HCT116 (cell line): Measurements from ENCODE around the gene MLPH. TPM values are rescaled to one million over a fixed set of nuclear protein-coding genes. Genes with fewer than 3 reads are reported as not detected.
A peak's percentile ranks its signal among the peaks of the same experiment; 100 is the strongest.

ENCODE experiments used
- ATAC-seq: fragments of 200-7000 bp; cut with Tn5 transposase; 2 replicates; pipeline ENCODE4 v1.9.1; 2020; ENCODE audit warnings: mild to moderate bottlenecking, moderate library complexity
- BruUV-seq: library from RNA; stranded (reverse); fragments of 400-500 nt; replicated peaks from 2 replicates; lab custom pipeline; 2021; lab: Mats Ljungman, UMichigan
- CTCF ChIA-PET: fragments of 300-600 bp; sonication (Branson Sonifier 250); formaldehyde crosslinking; loops from one replicate; lab custom pipeline; 2021; ENCODE audit warnings: antibody characterized with exemption; lab: Charles Lee
- POLR2A ChIA-PET: fragments of 300-600, 350-600 bp; sonication (Branson Sonifier 250); formaldehyde crosslinking; loops from one replicate; lab custom pipeline; 2021; ENCODE audit warnings: antibody characterized with exemption; lab: Charles Lee
- RAD21 ChIA-PET, 2 experiments: fragments of 300-600 bp; sonication (Branson Sonifier 250); formaldehyde crosslinking; loops; one replicate each; lab custom pipeline; 2023; ENCODE audit warnings: low total read pairs in 2 of 2; ENCODE audit not compliant: uncharacterized antibody in 2 of 2, unreplicated experiment in 2 of 2, low non-redundant PET in 1 of 2; lab: Charles Lee
- DNase-seq: peaks from one replicate; pipeline ENCODE4 v3.0.0-alpha.2; 2010; ENCODE audit warnings: low read depth, low spot score
- H2AFZ ChIP-seq: fragments of 200-600 bp; shearing (Covaris generic), sonication (generic); 2 replicates; pipeline ENCODE4 v1.6.1; 2017; ENCODE audit warnings: low read depth, mixed run types, mixed read lengths, antibody characterized with exemption, low read length; ENCODE audit not compliant: poor library complexity, severe bottlenecking
- H3K27ac ChIP-seq: 2 replicates; pipeline ENCODE4 v1.5.1; 2012; ENCODE audit warnings: low read depth, low read length
- H3K27me3 ChIP-seq: fragments of 200-600 bp; sonication (generic); 2 replicates; pipeline ENCODE4 v1.6.1; 2016; ENCODE audit warnings: mixed run types, low read length, mixed read lengths; ENCODE audit not compliant: insufficient read depth
- H3K36me3 ChIP-seq, 2 experiments: fragments of 200-500 bp in 1 of 2; fragments of 200-600 bp in 1 of 2; sonication (Bioruptor generic) in 1 of 2; sonication (generic) in 1 of 2; 2 replicates each; pipeline versions ENCODE4 v1.5.1 to v1.6.1; 2014 to 2016; ENCODE audit warnings: low read length in 2 of 2, inconsistent platforms in 1 of 2, mixed read lengths in 1 of 2, mixed run types in 1 of 2; ENCODE audit not compliant: insufficient read depth in 2 of 2, control insufficient read depth in 1 of 2
- H3K4me1 ChIP-seq, 2 experiments: fragments of 200-600 bp in 1 of 2; sonication (generic) in 1 of 2; 2 replicates each; pipeline versions ENCODE4 v1.5.1 to v1.6.1; 2012 to 2017; ENCODE audit warnings: low read length in 2 of 2, inconsistent platforms in 1 of 2, mild to moderate bottlenecking in 1 of 2, mixed read lengths in 1 of 2, mixed run types in 1 of 2, moderate library complexity in 1 of 2; ENCODE audit not compliant: insufficient read depth in 2 of 2, control insufficient read depth in 1 of 2
- H3K4me2 ChIP-seq: fragments of 200-600 bp; sonication (generic); 2 replicates; pipeline ENCODE4 v1.6.1; 2017; ENCODE audit warnings: mixed run types, low read length, mixed read lengths
- H3K4me3 ChIP-seq, 2 experiments: fragments of 200-600 bp in 1 of 2; sonication (generic) in 1 of 2; replicated peaks in 1 of 2; 2 replicates each; pipeline ENCODE4 v1.5.1; 2011 to 2016; ENCODE audit warnings: low read length in 2 of 2, control low read depth in 1 of 2, low read depth in 1 of 2, mild to moderate bottlenecking in 1 of 2, mixed read lengths in 1 of 2, mixed run types in 1 of 2
- H3K79me2 ChIP-seq: fragments of 200-600 bp; sonication (generic); 2 replicates; pipeline ENCODE4 v1.6.1; 2017; ENCODE audit warnings: mild to moderate bottlenecking, mixed run types, low read length, moderate library complexity, mixed read lengths; ENCODE audit not compliant: insufficient read depth
- H3K9ac ChIP-seq: fragments of 200-600 bp; sonication (generic); 2 replicates; pipeline ENCODE4 v1.6.1; 2016; ENCODE audit warnings: low read length, mixed read lengths
- H3K9me2 ChIP-seq: fragments of 200-600 bp; sonication (generic), shearing (Covaris generic); 2 replicates; pipeline ENCODE4 v1.6.1; 2017; ENCODE audit warnings: mixed run types, mild to moderate bottlenecking, moderate library complexity; ENCODE audit not compliant: insufficient read depth
- H3K9me3 ChIP-seq, 2 experiments: fragments of 200-500 bp in 1 of 2; fragments of 200-600 bp in 1 of 2; sonication (Bioruptor generic) in 1 of 2; sonication (generic) in 1 of 2; 2 replicates each; pipeline ENCODE4 v1.6.1; 2014 to 2017; ENCODE audit warnings: low read length in 2 of 2, mixed read lengths in 2 of 2, inconsistent platforms in 1 of 2, low read depth in 1 of 2, mild to moderate bottlenecking in 1 of 2, mixed run types in 1 of 2, moderate library complexity in 1 of 2; ENCODE audit not compliant: control insufficient read depth in 1 of 2, insufficient read depth in 1 of 2
- H4K20me1 ChIP-seq: fragments of 200-600 bp; sonication (generic), shearing (Covaris generic); 2 replicates; pipeline ENCODE4 v1.6.1; 2017; ENCODE audit warnings: mixed run types, mild to moderate bottlenecking, moderate library complexity; ENCODE audit not compliant: insufficient read depth
- SIN3A ChIP-seq: IDR thresholded peaks from 2 replicates; pipeline ENCODE4 v1.6.1; 2012; ENCODE audit warnings: low read depth
- SP1 ChIP-seq: IDR thresholded peaks from 2 replicates; pipeline ENCODE4 v1.6.1; 2012; ENCODE audit warnings: low read depth
- ZNF274 ChIP-seq: fragments of 200-500 bp; sonication (Bioruptor generic); IDR thresholded peaks from 2 replicates; pipeline ENCODE4 v1.6.1; 2014; ENCODE audit warnings: mild to moderate bottlenecking, low read depth, low read length, inconsistent platforms
- intact Hi-C: fragments of 100-400 bp; cut with micrococcal nuclease; formaldehyde crosslinking; loops from 2 replicates; pipeline ENCODE4 v1.10.0; 2022
- total RNA-seq: library from RNA; stranded (reverse); gene quantifications from one replicate; pipeline ENCODE4 v1.2.1, GENCODE V29; 2021; ENCODE audit not compliant: unreplicated experiment
- TF ChIP-seq, protein P1 (sequence below), 3 experiments: fragments of 200-600 bp in 1 of 3; sonication (generic) in 1 of 3; IDR thresholded peaks in 2 of 3; conservative IDR thresholded peaks in 1 of 3; 2 replicates each; pipeline ENCODE4 v1.5.1; 2012 to 2017; ENCODE audit warnings: low read depth in 2 of 3, low read length in 2 of 3, antibody characterized with exemption in 1 of 3, borderline replicate concordance in 1 of 3, control low read depth in 1 of 3, mild to moderate bottlenecking in 1 of 3, mixed read lengths in 1 of 3, mixed run types in 1 of 3, moderate library complexity in 1 of 3; ENCODE audit not compliant: insufficient read depth in 1 of 3

Gene MLPH
- total RNA-seq, 1 experiment from 2014 or later = 81.4 TPM

DNA sequence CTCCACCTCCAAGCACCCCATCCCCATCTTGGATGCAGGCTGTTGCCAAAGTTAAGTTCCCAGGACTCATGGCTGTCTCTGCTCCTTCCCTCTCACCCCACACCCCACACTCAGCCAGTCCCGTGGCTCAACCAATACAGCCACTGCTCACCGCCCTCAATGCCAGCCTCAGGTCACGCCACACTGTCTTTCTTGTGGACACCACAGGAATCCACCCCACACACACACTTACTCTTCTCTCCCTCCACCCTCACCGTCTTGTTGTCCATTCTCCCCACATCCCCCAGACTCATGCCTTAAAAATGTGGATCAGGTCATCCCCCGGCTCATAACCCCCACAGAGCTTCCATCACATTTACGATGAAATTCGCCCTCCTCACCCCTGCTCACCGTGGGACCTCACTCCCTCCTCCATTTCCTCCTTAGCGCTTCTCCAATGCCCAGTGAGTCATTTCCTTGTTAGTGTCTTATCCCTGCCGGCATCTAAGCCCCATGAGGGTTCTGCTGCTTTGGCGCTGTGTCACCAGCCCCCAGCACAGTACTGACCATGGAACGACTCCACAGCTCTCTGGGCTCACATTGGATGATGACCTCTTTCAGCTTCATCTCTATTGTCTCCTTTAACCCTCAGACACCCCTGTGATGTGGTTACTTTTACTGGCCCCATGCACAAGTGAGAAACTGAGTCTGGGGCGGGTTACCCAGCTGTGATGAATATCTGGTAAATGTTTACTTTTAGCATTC, 13.8 kb downstream of the MLPH start (continued):
- TF ChIP-seq, protein P1, sequence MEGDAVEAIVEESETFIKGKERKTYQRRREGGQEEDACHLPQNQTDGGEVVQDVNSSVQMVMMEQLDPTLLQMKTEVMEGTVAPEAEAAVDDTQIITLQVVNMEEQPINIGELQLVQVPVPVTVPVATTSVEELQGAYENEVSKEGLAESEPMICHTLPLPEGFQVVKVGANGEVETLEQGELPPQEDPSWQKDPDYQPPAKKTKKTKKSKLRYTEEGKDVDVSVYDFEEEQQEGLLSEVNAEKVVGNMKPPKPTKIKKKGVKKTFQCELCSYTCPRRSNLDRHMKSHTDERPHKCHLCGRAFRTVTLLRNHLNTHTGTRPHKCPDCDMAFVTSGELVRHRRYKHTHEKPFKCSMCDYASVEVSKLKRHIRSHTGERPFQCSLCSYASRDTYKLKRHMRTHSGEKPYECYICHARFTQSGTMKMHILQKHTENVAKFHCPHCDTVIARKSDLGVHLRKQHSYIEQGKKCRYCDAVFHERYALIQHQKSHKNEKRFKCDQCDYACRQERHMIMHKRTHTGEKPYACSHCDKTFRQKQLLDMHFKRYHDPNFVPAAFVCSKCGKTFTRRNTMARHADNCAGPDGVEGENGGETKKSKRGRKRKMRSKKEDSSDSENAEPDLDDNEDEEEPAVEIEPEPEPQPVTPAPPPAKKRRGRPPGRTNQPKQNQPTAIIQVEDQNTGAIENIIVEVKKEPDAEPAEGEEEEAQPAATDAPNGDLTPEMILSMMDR (IDR thresholded peaks at IDR 0.05 in 2 of 3, conservative IDR thresholded peaks at IDR 0.05 in 1 of 3; ENCODE audit: borderline replicate concordance in 1 of 3, insufficient read depth in 1 of 3, low read depth in 2 of 3, low read length in 2 of 3) = no peak
- no peak for TF ChIP-seq ZNF274

DNA sequence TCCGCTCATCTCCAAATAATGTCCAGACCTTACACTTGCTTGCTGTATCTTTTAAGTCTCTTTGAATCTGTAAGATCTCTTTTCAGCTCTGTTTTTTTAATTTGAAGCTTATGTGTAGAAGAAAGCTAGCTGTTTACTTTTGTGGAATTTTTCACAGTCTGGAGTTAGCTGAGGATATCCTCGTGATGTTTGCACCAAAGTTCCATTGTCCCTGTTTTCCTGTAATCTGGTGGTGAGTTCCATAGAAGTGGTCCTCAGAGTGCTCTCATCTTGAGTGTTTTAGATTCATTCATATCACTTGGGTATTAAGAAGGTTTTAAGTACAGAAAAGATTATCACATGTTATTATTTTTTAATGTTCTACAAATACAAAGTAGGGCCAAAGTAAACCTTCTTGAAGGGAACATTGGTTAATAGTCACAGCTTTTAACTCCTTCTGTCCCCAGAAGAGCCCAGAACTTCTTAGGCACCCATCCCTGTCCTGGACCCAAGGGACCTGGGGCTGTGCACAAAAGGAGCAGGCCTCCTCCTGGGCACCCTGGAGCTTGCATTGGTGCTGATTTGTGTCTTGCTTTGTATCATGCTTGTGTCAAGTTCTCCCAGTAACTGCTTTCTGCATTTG, 15.0 kb downstream of the MLPH start:
- ChIA-PET CTCF (interaction anchor here (0.8 to 4.6 kb wide), 6 partner anchors 8 to 70 kb away, joined by 3 to 38 read pairs (median 6); no protein-coding TSS in a partner anchor), RAD21 (no interaction called here), POLR2A (interaction anchor here (0.6 to 1.0 kb wide), 2 partner anchors 15 to 92 kb away, joined by 3 read pairs; partner anchors contain the start of gene MLPH)
- BruUV-seq = no TSS peak
- Histone ChIP-seq H4K20me1 (no peaks in the 10 kb centered on the region), H3K9ac (peak overlapping the region; percentile 55), H3K9me3 (no peaks in the 10 kb centered on the region), H3K9me2 (no peaks in the 10 kb centered on the region), H3K4me3 (peak overlapping the region in 1 of 2 experiments; percentile 31; a peak in 2 of 4 replicates), H2AFZ (no peak overlapping the region), H3K4me1 (peaks cover 38 to 80% of the 10 kb centered on the region in 2 experiments), H3K27ac (peak overlapping the region; percentile 88), H3K4me2 (peak overlapping the region; percentile 68), H3K27me3 (no peaks in the 10 kb centered on the region), H3K79me2 (peaks cover 62% of the 10 kb centered on the region), H3K36me3 (peaks cover 0 to 22% of the 10 kb centered on the region in 2 experiments; a peak in 2 of 4 replicates)
- ATAC-seq (no peak), DNase-seq (no peak)
- TF ChIP-seq SIN3A (no peak), SP1 (0 out of 2 replicates have a peak, but pooled peaks have one; percentile 17)
- intact Hi-C loops = no loop called here
